GM21717 (cell line): ENCODE measurements around the gene ANKRD29.
"Not testable (repeated sequence)": the region's sequence is repeated elsewhere in the genome, so short reads cannot be mapped to it uniquely, and the experiment has no call there.

Experiments
- ATAC-seq: cut with Tn5 transposase; IDR thresholded peaks from one replicate; pipeline ENCODE4 v1.9.1; 2021; ENCODE audit warnings: mild to moderate bottlenecking, moderate library complexity; ENCODE audit not compliant: unreplicated experiment

ANKRD29 gene

DNA sequence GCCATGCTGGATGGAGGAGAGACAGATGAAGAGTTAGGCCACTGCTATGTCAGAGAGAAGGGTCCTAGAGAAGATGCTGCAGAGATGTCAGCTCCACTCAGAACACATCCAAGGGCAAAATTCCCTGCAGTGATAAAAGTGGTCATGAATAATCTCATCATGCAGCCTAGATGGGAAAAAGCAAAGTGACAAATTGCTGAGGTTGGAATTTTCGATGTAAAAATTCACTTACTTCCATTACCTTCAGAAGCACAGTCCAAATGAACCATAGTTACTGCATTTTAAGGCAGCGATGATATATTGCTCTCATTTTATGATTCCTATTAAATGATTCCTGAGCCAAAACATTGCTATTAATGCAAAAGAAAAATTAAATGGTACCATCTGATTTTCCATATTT lies 16.4 kb downstream of the ANKRD29 start:
- ATAC-seq = no peak

- no peak for ATAC-seq
Observed at GRCh38 chr18:23645568-23646175, 17.0 kb downstream of the ANKRD29 start.

DNA sequence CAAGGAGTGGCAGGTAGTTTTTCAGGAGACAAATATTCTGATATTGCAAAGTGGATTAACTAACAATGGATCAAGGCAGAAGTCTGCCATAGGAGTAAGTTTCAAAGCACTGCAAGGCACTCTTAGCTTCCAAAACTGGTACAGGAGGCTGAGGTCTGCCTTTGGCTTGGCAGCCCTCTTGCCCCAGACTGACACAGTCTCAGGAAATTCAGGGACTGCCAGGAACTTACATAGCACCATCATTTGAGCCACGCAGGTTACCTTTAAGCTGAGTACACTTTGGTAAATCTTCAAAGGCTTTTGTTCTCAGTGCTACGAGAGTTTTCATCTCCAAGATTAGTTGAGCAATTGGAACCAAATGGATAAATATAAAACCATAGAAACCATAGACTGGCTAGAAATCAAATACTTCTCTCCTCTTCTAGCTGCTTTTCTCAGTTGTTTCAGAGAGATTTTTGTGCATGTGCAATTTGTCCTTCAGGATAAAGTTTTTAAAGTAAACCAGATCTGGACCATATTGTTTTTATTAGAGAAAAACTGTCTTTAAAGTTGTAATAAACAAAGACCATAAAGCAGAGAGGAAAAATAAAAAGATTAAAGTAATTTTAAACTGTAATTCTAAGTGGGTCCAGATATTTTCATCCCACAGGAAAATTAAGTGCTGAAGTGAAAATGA lies 18.8 kb downstream of the ANKRD29 start:
- ATAC-seq = no peak

DNA sequence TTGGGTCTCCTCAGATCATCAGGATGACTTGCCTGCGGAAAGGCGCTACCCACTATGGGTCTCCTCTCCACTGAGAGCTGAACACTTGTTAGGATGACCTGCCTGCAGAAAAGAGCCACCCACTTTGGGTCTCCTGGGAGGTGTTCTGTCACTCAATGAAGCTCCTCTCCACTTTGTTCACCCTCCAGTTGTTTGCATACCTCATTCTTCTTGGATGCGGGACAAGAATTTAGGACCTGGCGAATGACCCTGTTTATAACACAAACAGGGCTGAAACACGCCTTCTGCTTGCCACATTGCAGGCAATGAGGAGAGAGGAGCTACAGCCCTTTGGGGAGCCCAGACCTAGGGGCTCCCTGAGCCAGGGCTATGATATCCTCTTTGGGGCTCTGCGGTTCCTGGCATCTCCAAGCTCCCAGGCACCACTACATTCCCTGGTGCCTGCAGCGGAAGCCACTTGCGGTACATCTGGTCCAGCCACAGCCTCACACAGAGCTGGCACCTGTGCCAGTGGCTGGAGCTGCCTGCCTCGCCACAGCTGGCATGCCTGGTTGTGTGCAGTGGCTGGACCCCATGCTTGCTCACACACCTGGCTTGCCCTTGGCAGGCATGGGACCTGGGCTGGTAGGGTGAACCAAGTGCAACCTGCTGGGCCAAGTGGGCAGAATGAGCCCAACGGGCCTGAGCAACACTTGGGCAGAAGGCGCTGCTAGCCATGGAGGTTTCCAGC lies 20.6 kb downstream of the ANKRD29 start:
- ATAC-seq = no peak

GRCh38 chr18:23641143-23641720 lies 21.5 kb downstream of the ANKRD29 start:
- ATAC-seq = no peak

GRCh38 chr18:23640052-23640451 lies 22.7 kb downstream of the ANKRD29 start:
- ATAC-seq = no peak

DNA sequence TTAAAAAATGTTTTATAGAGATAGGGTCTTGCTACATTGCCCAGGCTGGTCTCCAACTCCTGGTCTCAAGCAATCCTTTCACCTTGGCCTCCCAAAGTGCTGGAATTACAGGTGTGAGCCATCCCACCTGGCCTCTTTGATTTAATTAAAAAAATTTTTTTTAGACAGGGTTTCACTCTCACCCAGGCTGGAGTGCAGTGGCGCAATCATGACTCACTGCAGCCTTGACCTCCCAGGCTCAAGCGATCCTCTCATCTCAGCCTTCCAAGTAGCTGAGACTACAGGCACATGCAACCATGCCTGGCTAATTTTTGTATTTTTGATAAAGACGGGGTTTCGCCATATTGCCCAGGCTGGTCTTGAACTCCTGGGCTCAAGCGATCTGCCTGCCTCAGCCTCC lies 26.3 kb downstream of the ANKRD29 start:
- not testable (repeated sequence) for ATAC-seq

DNA sequence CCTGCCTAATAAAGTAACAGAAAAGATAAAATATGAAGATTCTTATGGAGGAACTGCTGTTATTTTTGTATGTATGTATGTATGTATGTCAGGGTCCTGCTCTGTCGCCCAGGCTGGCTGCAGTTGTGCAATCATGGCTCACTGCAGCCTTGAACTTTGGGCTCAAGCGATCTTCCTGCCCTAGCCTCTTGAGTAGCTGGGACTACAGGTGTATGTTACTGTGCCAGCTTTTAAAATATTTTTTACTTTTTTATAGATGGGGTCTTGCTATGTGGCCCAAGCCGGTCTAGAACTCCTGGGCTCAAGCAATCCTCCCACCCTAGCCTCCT lies 26.7 kb downstream of the ANKRD29 start:
- ATAC-seq = no peak

DNA sequence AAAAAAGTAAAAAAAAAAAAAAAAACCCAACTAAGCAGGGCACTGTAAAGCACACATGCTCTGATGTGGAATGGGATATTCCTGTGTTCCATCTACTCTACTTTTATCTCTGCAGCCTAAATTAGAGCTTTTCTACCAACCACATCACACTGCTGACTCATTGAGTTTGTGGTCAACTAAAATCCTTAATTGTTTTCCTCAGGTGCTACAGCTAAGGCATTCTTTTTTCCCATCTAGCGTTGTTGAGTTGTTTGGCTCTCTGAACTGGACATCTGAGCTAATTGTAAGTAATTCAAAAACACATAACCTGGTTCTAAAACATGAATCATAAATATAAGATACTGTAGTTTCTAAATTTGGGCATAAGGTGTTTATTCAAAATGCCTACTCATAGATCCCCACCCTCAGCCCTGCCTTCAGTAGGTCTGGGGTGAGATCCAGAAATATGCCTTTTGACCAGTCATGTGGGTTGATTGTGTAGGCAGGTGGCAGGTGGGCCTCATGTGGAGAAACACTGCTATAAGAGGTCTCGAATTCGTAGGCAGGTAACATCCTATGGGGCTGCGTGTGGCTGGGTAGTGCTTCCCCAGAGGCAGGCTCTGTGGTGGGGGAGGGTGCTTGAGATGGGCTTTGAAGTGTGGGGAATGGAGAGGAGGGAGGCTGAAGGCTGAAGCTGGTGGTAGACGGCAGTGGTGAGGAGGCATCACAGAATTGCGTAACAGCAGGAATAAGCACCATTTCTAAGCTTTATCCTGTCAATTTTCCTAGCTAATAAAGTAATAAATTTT lies 27.2 kb downstream of the ANKRD29 start:
- ATAC-seq = no peak

DNA sequence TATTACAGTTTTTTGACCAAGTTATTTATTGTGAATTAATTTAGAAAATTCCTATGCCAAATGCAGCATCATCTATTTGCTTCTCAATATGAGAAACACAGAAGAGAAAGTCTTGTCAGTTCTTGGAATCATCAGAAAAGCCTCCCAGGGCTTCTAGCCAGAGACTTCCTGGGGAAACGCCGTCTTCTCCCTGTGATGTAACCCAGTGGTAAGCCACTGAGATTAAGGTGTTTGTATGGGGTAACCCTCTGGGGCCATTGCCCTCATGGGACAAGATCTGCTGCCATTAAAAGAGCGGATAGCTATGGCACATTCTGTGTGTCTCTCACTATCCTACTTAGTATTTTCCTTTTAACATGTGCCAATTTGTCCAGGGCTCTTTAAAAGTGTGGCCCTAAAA lies 28.0 kb downstream of the ANKRD29 start:
- no peak for ATAC-seq

DNA sequence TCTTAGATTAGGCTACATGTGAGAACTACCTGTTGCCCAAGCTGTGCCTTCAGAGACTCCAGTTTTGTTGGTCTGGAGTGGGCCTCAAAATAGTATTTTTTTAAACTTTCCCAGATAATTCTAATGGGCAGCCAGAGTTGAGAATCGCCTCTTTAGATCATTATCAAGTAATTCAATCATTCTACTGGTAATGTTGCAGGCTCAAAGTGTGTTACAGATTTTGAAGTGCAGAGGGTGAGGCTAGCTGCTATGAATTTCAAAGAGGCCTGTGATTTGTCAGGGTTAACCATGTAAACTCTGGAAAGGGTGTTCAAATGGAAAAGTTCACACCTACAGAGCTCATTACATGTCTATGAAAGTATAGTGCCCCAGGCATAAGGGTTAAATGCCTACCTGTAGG lies 30.1 kb downstream of the ANKRD29 start:
- ATAC-seq = no peak

GRCh38 chr18:23631746-23632145 lies 31.0 kb downstream of the ANKRD29 start:
- no peak for ATAC-seq

GRCh38 chr18:23631312-23631711 lies 31.4 kb downstream of the ANKRD29 start:
- no peak for ATAC-seq

GRCh38 chr18:23629444-23629946 lies 33.2 kb downstream of the ANKRD29 start:
- no peak for ATAC-seq

- no peak for ATAC-seq
Observed at GRCh38 chr18:23627970-23628369, 34.7 kb downstream of the ANKRD29 start.

DNA sequence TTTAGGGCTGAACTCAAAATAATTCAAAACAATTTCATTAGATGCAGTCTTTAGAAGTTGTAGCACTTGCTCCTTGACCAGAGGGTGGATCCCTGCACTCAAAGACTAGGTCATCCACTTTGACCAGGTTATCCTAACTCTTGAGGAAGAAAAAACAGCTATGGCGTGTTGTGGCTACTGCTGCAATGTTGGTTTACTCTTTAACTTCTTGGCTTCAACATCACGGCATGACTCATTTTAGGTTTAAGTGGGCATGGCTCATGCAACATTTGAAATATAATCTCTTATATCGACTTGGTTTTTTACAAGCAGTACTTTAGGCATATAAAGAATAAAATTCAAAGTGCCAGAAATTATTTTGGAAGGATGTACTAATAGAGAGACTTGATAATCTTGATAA lies 35.4 kb downstream of the ANKRD29 start:
- ATAC-seq = no peak

DNA sequence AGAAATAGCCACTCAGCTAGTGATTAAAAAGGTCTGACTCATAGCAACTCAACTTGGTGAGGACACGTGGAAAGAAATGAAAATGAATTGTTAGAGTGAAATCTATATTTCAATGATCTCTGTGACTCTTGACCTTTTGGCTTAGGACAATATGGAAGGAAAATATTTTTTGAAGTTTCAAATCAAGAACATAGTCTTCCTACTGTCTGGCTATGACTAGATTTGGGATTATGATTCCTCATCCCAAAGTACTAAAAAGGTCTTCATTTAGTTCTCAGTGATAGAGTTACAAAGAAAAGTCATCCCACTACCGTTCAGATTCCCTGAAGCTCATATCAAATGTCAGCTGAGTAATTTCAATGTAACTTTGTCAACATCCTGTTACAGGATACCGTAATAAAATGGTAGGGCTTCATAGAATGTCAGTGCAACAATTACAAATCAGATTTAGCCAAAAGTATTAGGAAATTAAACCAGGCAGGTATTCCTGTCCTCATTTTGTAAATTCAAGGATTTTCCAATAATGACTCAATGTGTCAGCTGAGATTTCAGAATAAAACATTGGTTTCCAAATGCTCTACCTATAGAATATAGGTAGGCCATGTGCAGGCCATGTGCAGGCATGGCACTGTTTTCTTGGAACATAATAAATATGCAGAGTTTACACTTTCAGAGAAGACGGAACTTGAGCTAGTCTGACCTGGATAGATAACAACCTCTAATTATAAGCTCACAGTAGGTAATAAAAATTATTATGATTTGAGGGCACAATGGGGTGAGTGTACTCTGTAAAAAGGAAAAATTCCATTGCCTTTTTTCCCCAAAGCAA lies 36.0 kb downstream of the ANKRD29 start:
- ATAC-seq = no peak

GRCh38 chr18:23623040-23623439 lies 39.7 kb downstream of the ANKRD29 start:
- no peak for ATAC-seq

GRCh38 chr18:23619388-23619881 lies 43.3 kb downstream of the ANKRD29 start:
- ATAC-seq = no peak

DNA sequence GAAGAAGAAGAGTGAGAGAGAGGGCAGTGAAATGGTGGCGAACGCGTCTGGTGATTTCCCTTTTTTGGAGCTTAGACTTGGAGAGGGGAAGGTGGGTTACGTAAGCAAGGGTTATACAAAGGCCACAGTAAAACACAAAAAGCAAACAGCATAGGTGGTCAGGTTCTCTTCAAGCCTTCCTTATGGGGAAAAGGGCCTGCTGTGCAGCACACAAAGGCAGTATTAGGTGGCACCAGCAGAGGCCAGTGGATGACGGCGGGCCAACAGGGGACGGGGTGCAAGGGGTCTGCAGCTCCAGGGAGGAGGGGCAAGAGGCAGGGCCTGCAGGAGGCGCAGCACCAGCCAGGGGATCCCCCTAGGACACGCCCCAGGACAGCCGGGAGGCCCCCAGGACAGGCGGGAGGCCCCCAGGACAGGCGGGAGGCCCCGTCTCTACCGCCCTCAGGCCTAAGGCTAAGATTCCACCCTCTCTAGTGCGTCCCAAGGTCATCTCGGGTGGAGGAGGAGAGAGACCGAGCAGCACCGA lies 43.8 kb downstream of the ANKRD29 start:
- ATAC-seq = no peak
